AG10803 (cell line): ENCODE results near the gene MYO1H.
"Not testable (repeated sequence)": the region's sequence is repeated elsewhere in the genome, so short reads cannot be mapped to it uniquely, and the experiment has no call there.

Experiments used
- DNase-seq: peaks from one replicate; pipeline ENCODE4 v3.0.0; 2010; ENCODE audit warnings: low read depth
- H3K4me3 ChIP-seq: 2 replicates; pipeline ENCODE4 v1.5.1; 2011; ENCODE audit warnings: mild to moderate bottlenecking, low read length, control low read depth
- CTCF ChIP-seq: conservative IDR thresholded peaks from 2 replicates; pipeline ENCODE4 v1.5.1; 2011; ENCODE audit warnings: mild to moderate bottlenecking, low read length, control low read depth, inconsistent platforms

Gene MYO1H

GRCh38 chr12:109422251-109422650 lies 74.6 kb downstream of the MYO1H start:
- TF ChIP-seq CTCF: no peak
- H3K4me3 ChIP-seq: no peak overlapping the region
- DNase-seq: no peak

- no peak for TF ChIP-seq CTCF
Observed at GRCh38 chr12:109423392-109423791, 75.7 kb downstream of the MYO1H start.

GRCh38 chr12:109428037-109428629 lies 80.4 kb downstream of the MYO1H start:
- TF ChIP-seq CTCF: peak; percentile 99
- peak; percentile 82 for DNase-seq
- no peak overlapping the region for H3K4me3 ChIP-seq

More at GRCh38 chr12:109423392-109423791, 75.7 kb downstream of the MYO1H start:
- H3K4me3 ChIP-seq: no peak overlapping the region
- no peak for DNase-seq

- H3K4me3 ChIP-seq, DNase-seq: not testable (repeated sequence)
Observed at GRCh38 chr12:109428804-109429203, 81.1 kb downstream of the MYO1H start.

GRCh38 chr12:109430244-109430643 lies 82.5 kb downstream of the MYO1H start:
- no peak overlapping the region for H3K4me3 ChIP-seq
- no peak for TF ChIP-seq CTCF
- no peak for DNase-seq

- TF ChIP-seq CTCF: no peak
- DNase-seq: no peak
- H3K4me3 ChIP-seq: no peak overlapping the region
Observed at GRCh38 chr12:109432431-109432830, 84.7 kb downstream of the MYO1H start.

- peak; percentile 92 for TF ChIP-seq CTCF
- DNase-seq: peak; percentile 80
- H3K4me3 ChIP-seq: no peak overlapping the region
Observed at GRCh38 chr12:109432842-109433304, 85.2 kb downstream of the MYO1H start.
